ENCODE data around the gene ABCB7.
"Not testable (repeated sequence)": the region's sequence is repeated elsewhere in the genome, so short reads cannot be mapped to it uniquely, and the experiment has no call there.

The ABCB7 gene

DNA sequence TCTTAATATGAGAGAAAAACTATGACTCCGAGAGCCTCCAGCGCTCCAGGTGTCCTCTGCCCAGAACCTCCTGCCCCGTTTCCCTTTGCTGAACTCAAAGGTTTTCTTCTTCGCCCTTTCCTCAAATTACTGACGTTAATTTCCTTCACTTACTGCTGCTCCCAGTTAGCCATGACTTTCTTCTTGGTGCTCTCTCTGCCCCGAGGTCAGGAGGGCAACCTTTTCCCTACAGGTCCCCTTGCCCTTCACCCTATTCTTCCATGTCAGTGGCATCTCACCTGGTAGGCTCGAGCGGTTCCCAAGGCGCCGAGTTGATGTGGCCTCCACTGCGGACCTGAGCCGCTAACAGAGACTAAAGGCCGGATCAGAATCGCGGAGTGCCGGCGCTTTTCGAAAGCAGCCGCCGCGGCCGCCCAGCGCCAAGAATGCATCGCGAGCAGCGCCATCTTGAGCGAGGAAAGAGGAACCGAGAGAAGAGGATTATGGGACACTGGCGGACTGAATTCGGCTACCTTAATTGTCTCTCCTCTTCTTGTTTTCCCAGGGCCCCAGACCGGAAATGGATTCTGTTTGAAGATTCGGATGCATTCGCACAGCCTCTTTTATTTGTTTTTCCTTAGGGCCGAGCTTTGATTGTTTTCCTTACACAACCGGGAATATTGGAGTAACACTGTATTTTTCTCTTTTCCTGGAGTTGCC, at the start of gene ABCB7:
Gene ABCB7 (minus strand): TSS at position 457 of the 699 bp plus-strand sequence. CDS start 11 bp downstream, at position 446.
- H3K27ac ChIP-seq: peak within 1 kb of the TSS; percentile 88
- TF ChIP-seq CTCF (conservative IDR thresholded peaks at IDR 0.05): no peak

GRCh38 chrX:75188415-75189206, 32.5 kb upstream of the ABCB7 start:
- not testable (repeated sequence) for H3K27ac ChIP-seq

GRCh38 chrX:75181721-75182120, 25.6 kb upstream of the ABCB7 start:
- no peak for TF ChIP-seq CTCF (conservative IDR thresholded peaks at IDR 0.05)
- no peak overlapping the region for H3K27ac ChIP-seq

GRCh38 chrX:75179536-75180293, 23.6 kb upstream of the ABCB7 start:
- not testable (repeated sequence) for H3K27ac ChIP-seq

- H3K27ac ChIP-seq: not testable (repeated sequence)
Observed at GRCh38 chrX:75172257-75172890, 16.3 kb upstream of the ABCB7 start.

DNA sequence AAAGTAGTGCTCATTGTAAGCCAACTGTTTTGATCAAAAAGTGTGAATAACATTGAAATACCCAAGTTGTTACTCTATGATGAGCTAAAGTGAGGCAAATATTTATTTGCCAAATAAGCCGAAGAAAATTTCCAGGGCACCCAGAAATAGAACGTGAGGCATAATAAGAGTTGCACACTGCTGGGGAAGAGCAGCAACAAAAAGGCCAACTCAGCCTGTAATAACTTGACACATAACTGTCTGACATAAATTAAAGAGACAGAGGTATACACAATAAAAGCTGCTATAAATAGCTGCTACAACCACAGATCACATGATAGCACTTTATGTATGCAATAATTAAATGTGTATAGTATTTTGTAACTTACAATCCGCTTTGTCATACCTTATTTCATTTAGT, 2.0 kb upstream of the ABCB7 start:
- no peak for TF ChIP-seq CTCF (conservative IDR thresholded peaks at IDR 0.05)
- H3K27ac ChIP-seq: no peak overlapping the region

- peak overlapping the region; percentile 88 for H3K27ac ChIP-seq
Observed at GRCh38 chrX:75156531-75156945, 455 bp upstream of the ABCB7 start.

GRCh38 chrX:75155447-75155826, 646 bp downstream of the ABCB7 start:
- TF ChIP-seq CTCF (conservative IDR thresholded peaks at IDR 0.05): no peak
- H3K27ac ChIP-seq: peak overlapping the region; percentile 88

More at GRCh38 chrX:75156531-75156945, 455 bp upstream of the ABCB7 start:
- TF ChIP-seq CTCF (conservative IDR thresholded peaks at IDR 0.05): no peak
